ENCODE measurements around the gene MLPH. TPM values are rescaled to one million over a fixed set of nuclear protein-coding genes. Genes with fewer than 3 reads are reported as not detected.

MLPH gene
- polyA plus RNA-seq, 1 of the 3 experiments (the other 2 are of a cell fraction) = 93.6 TPM

DNA sequence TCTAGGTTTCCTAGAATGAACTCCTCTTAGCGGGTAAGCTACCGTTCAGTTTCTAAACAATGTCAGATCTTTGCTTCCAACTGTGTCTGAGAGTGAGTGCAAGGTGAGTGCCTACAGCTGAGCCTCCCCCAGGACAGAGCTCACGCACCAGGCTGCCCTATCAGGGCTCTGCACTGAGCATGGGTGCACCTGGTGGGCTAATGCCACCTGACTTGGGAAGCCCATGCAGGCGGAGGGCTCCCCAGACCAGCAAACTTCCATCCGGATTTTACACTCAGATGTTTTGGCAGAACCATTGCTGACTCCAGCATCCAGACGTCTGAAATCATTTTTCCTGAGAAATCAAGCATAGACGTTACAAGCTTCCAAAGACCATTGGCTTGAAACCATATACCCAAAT, 16.1 kb upstream of the MLPH start:
- Histone ChIP-seq H3K9me3 (no peaks in the 10 kb centered on the region), H4K20me1 (ENCODE audit: insufficient read depth) (no peaks in the 10 kb centered on the region), H3K4me3 (ENCODE audit: low read depth in 2 of 2, low read length in 1 of 2) (no peak overlapping the region), H3K4me2 (no peak overlapping the region), H3K36me3 (replicated peaks in 1 of 2; ENCODE audit: control insufficient read depth in 1 of 2, insufficient read depth in 2 of 2, low read length in 1 of 2) (no peaks in the 10 kb centered on the region), H3K9me2 (no peaks in the 10 kb centered on the region), H3K9ac (no peak overlapping the region), H3K79me2 (ENCODE audit: insufficient read depth) (no peaks in the 10 kb centered on the region), H3K4me1 (ENCODE audit: control insufficient read depth in 1 of 2, insufficient read depth in 2 of 2, low read depth in 1 of 2, low read length in 1 of 2) (peaks cover 13 to 23% of the 10 kb centered on the region in 2 experiments; a peak in 3 of 4 replicates), H2AFZ (ENCODE audit: low read depth) (no peak overlapping the region), H3K27ac (ENCODE audit: low read depth in 2 of 2, low read length in 1 of 2) (no peak overlapping the region), H3K27me3 (ENCODE audit: insufficient read depth) (no peaks in the 10 kb centered on the region), H3F3A (replicated peaks; ENCODE audit: insufficient read depth) (peaks cover 8% of the 10 kb centered on the region)
- no peak for DNase-seq
- 86% methylated on average over 6 of the region's 7 CpGs for WGBS (ENCODE audit: low lambda C conversion rate)
- CTCF ChIA-PET = interaction anchor here (0.9 to 4.2 kb wide), 8 partner anchors 11 to 101 kb away, joined by 3 to 24 read pairs (median 4); no protein-coding TSS in a partner anchor
- POLR2A ChIA-PET = no interaction called here
- TF ChIP-seq, protein P1, sequence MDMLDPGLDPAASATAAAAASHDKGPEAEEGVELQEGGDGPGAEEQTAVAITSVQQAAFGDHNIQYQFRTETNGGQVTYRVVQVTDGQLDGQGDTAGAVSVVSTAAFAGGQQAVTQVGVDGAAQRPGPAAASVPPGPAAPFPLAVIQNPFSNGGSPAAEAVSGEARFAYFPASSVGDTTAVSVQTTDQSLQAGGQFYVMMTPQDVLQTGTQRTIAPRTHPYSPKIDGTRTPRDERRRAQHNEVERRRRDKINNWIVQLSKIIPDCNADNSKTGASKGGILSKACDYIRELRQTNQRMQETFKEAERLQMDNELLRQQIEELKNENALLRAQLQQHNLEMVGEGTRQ (IDR thresholded peaks at IDR 0.05; ENCODE audit: borderline replicate concordance, low read depth, low read length) = no peak
- TF ChIP-seq NRF1 (IDR thresholded peaks at IDR 0.05; ENCODE audit: low read depth, low read length) (no peak), GABPA (IDR thresholded peaks at IDR 0.05; ENCODE audit: low read depth) (no peak), RCOR1 (IDR thresholded peaks at IDR 0.05; ENCODE audit: low read length) (no peak), MEF2A (IDR thresholded peaks at IDR 0.05; ENCODE audit: borderline replicate concordance, low read depth) (no peak), JUND (IDR thresholded peaks at IDR 0.05) (no peak), CHD2 (IDR thresholded peaks at IDR 0.05; ENCODE audit: low read length, partially characterized antibody) (no peak), YY1 (IDR thresholded peaks at IDR 0.05; ENCODE audit: low read depth) (no peak), EZH2phosphoT487 (IDR thresholded peaks at IDR 0.05; ENCODE audit: borderline replicate concordance, low read depth) (no peak), SMC3 (IDR thresholded peaks at IDR 0.05; ENCODE audit: low read depth, low read length) (no peak)
- TF ChIP-seq, protein P2, sequence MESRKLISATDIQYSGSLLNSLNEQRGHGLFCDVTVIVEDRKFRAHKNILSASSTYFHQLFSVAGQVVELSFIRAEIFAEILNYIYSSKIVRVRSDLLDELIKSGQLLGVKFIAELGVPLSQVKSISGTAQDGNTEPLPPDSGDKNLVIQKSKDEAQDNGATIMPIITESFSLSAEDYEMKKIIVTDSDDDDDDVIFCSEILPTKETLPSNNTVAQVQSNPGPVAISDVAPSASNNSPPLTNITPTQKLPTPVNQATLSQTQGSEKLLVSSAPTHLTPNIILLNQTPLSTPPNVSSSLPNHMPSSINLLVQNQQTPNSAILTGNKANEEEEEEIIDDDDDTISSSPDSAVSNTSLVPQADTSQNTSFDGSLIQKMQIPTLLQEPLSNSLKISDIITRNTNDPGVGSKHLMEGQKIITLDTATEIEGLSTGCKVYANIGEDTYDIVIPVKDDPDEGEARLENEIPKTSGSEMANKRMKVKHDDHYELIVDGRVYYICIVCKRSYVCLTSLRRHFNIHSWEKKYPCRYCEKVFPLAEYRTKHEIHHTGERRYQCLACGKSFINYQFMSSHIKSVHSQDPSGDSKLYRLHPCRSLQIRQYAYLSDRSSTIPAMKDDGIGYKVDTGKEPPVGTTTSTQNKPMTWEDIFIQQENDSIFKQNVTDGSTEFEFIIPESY (IDR thresholded peaks at IDR 0.05; ENCODE audit: borderline replicate concordance, low read depth) = no peak

GRCh38 chr2:237471438-237472186, 15.4 kb upstream of the MLPH start:
- H2AFZ ChIP-seq (ENCODE audit: low read depth) = no peak overlapping the region

More at GRCh38 chr2:237471438-237472186, 15.4 kb upstream of the MLPH start:
- CTCF ChIA-PET = interaction anchor here (0.8 to 4.2 kb wide), 10 partner anchors 11 to 387 kb away, joined by 3 to 24 read pairs (median 4); no protein-coding TSS in a partner anchor
- Histone ChIP-seq H3K27me3 (ENCODE audit: insufficient read depth) (no peaks in the 10 kb centered on the region), H4K20me1 (ENCODE audit: insufficient read depth) (no peaks in the 10 kb centered on the region), H3K79me2 (ENCODE audit: insufficient read depth) (no peaks in the 10 kb centered on the region), H3K4me1 (ENCODE audit: control insufficient read depth in 1 of 2, insufficient read depth in 2 of 2, low read depth in 1 of 2, low read length in 1 of 2) (peaks cover 8 to 22% of the 10 kb centered on the region in 2 experiments; a peak in 3 of 4 replicates), H3K27ac (ENCODE audit: low read depth in 2 of 2, low read length in 1 of 2) (peak overlapping the region in 1 of 2 experiments; percentile 3; a peak in 1 of 4 replicates), H3K4me3 (ENCODE audit: low read depth in 2 of 2, low read length in 1 of 2) (no peak overlapping the region), H3K4me2 (no peak overlapping the region), H3K9me2 (no peaks in the 10 kb centered on the region), H3K9me3 (no peaks in the 10 kb centered on the region), H3K9ac (no peak overlapping the region), H3F3A (replicated peaks; ENCODE audit: insufficient read depth) (peaks cover 3% of the 10 kb centered on the region), H3K36me3 (replicated peaks in 1 of 2; ENCODE audit: control insufficient read depth in 1 of 2, insufficient read depth in 2 of 2, low read length in 1 of 2) (no peaks in the 10 kb centered on the region)
- TF ChIP-seq FOXJ3 (CRISPR knock-in tag; IDR thresholded peaks at IDR 0.05) (no peak), NFIC (IDR thresholded peaks at IDR 0.05; ENCODE audit: borderline replicate concordance) (no peak), RXRA (IDR thresholded peaks at IDR 0.05; ENCODE audit: borderline replicate concordance, low read depth) (no peak), GABPA (IDR thresholded peaks at IDR 0.05; ENCODE audit: low read depth) (no peak), REST (IDR thresholded peaks at IDR 0.05; ENCODE audit: low read depth, low read length) (no peak), EP300 (IDR thresholded peaks at IDR 0.05; ENCODE audit: borderline replicate concordance in 1 of 2, low read depth in 1 of 2, low read length in 1 of 2) (no peak)
- TF ChIP-seq, protein P3, sequence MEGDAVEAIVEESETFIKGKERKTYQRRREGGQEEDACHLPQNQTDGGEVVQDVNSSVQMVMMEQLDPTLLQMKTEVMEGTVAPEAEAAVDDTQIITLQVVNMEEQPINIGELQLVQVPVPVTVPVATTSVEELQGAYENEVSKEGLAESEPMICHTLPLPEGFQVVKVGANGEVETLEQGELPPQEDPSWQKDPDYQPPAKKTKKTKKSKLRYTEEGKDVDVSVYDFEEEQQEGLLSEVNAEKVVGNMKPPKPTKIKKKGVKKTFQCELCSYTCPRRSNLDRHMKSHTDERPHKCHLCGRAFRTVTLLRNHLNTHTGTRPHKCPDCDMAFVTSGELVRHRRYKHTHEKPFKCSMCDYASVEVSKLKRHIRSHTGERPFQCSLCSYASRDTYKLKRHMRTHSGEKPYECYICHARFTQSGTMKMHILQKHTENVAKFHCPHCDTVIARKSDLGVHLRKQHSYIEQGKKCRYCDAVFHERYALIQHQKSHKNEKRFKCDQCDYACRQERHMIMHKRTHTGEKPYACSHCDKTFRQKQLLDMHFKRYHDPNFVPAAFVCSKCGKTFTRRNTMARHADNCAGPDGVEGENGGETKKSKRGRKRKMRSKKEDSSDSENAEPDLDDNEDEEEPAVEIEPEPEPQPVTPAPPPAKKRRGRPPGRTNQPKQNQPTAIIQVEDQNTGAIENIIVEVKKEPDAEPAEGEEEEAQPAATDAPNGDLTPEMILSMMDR (IDR thresholded peaks at IDR 0.05) = peak; percentile 50
- TF ChIP-seq, protein P4, sequence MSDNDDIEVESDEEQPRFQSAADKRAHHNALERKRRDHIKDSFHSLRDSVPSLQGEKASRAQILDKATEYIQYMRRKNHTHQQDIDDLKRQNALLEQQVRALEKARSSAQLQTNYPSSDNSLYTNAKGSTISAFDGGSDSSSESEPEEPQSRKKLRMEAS (IDR thresholded peaks at IDR 0.05; ENCODE audit: low read depth) = no peak
- DNase-seq = peak; percentile 54
- POLR2A ChIA-PET = no interaction called here
- WGBS (ENCODE audit: low lambda C conversion rate) = 77% methylated on average over 11 of the region's 14 CpGs
